ENCODE data around the gene GALNT18. TPM values are rescaled to one million over a fixed set of nuclear protein-coding genes. Genes with fewer than 3 reads are reported as not detected.
A peak's percentile ranks its signal among the peaks of the same experiment; 100 is the strongest.

GALNT18 gene
- polyA plus RNA-seq, 6 donors from 2014 or later, result not detected

GRCh38 chr11:11400635-11401232 is 221.1 kb downstream of the GALNT18 start:
- Mint-ChIP-seq H3K4me1 (no peaks in the 10 kb centered on the region), H3K27me3 (peaks cover 8 to 21% (median 20%) of the 10 kb centered on the region in 3 donors), H3K9me3 (no peaks in the 10 kb centered on the region), H3K27ac (no peak overlapping the region), H3K36me3 (no peaks in the 10 kb centered on the region), H3K4me3 (no peak overlapping the region)
- DNase-seq (no peak), ATAC-seq (ENCODE audit: low read depth in 2 of 2) (no peak)

GRCh38 chr11:11400121-11400520 is 221.7 kb downstream of the GALNT18 start:
- Mint-ChIP-seq H3K27me3 (peaks cover 8 to 24% (median 21%) of the 10 kb centered on the region in 3 donors), H3K9me3 (peaks cover 0 to under 1% (median 0%) of the 10 kb centered on the region in 7 donors), H3K4me1 (no peaks in the 10 kb centered on the region), H3K27ac (peak overlapping the region in 1 of 6 donors; percentile 6), H3K4me3 (no peak overlapping the region), H3K36me3 (no peaks in the 10 kb centered on the region)
- no peak for ATAC-seq (ENCODE audit: low read depth in 2 of 2)
- DNase-seq, result no peak

- Mint-ChIP-seq H3K4me1 (no peaks in the 10 kb centered on the region), H3K27ac (no peak overlapping the region), H3K27me3 (peaks cover 5 to 22% (median 10%) of the 10 kb centered on the region in 3 donors), H3K36me3 (no peaks in the 10 kb centered on the region), H3K4me3 (no peak overlapping the region), H3K9me3 (peaks cover 0 to 2% (median 0%) of the 10 kb centered on the region in 7 donors)
- ATAC-seq (ENCODE audit: low read depth in 2 of 2) (no peak), DNase-seq (no peak)
Measured at GRCh38 chr11:11397781-11398180, 224.0 kb downstream of the GALNT18 start.

DNA sequence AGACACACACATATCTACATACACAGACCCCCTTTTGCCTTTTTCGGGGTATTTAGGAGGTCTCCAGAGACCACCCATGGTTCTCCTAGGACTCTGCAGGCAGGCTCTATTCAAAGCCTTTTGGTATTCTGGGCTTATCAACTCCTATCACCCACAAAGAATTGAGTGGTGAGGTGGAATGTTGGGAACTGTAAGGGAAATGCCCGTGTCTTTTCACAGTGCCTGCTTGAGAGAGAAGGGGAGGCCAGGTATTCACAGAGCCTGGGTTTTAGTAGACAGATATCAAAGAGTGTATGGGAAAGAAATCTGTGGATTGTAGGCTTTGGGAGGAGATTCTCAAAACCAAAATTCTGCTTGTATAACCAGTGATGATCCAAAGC is 224.8 kb downstream of the GALNT18 start:
- no peak for DNase-seq
- no peak for ATAC-seq (ENCODE audit: low read depth in 2 of 2)
- Mint-ChIP-seq H3K27me3 (peaks cover 5 to 22% (median 10%) of the 10 kb centered on the region in 3 donors), H3K27ac (no peak overlapping the region), H3K9me3 (peaks cover 0 to 2% (median 0%) of the 10 kb centered on the region in 7 donors), H3K4me3 (no peak overlapping the region), H3K4me1 (no peaks in the 10 kb centered on the region), H3K36me3 (no peaks in the 10 kb centered on the region)

DNA sequence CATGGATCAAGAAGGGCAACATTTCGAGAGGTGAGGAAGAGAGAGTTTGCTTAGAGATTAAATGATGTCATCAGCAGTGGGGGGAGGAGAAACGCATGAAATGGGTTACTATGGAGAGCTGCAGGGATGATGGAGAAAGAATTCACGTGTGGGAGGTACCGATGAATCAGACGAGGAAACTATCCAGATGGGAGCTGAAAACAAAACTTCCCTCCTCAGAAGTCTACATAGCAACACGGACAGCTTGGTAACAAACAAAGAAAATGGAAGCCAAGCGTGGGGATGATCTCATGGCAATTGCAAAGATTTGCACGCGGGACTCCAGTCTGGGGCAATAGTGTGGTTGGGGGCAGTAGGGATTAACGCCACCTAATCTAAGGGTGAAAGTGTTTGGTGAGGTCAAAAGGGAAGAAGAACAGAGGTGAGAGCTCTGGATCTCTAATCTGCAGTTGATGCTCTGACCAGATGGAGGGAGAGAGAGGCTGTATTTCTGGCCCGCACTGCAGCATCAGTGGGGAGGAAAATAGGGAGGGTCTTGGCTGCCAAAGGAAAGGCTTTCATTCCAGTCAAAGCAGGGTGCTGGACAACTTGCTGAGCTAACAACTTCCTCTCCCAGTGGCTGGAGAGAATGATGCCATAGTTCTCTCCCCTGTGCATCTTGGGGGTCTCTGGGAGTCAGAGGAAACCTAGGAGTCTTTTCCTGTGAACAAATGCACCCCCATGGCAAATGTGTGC is 225.3 kb downstream of the GALNT18 start:
- Mint-ChIP-seq H3K9me3 (peaks cover 0 to 2% (median 0%) of the 10 kb centered on the region in 7 donors), H3K4me3 (no peak overlapping the region), H3K27ac (no peak overlapping the region), H3K27me3 (peaks cover 5 to 22% (median 10%) of the 10 kb centered on the region in 3 donors), H3K4me1 (no peaks in the 10 kb centered on the region), H3K36me3 (no peaks in the 10 kb centered on the region)
- no peak for DNase-seq
- no peak for ATAC-seq (ENCODE audit: low read depth in 2 of 2)

DNA sequence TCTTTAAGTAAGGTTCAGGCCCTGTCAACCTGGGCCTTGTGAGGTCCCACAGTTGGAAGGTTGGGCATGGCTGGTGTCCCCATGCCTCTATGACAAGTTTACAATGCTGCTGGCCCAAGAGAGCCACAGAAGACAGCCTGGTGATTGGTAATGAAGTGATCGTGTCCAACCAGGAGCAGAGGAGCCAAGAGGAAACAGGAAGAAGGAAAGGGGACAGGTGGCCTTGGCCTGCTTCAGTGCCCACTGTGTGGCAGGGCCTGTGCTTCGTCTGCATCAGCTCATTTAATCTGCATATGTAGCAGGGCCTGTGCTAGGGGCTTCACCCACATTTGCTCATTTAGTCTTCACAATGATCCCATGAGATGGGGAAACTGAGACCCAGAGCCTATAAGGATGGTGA is 226.7 kb downstream of the GALNT18 start:
- Mint-ChIP-seq H3K4me3 (no peak overlapping the region), H3K9me3 (peaks cover 0 to 2% (median 0%) of the 10 kb centered on the region in 7 donors), H3K27ac (peak overlapping the region in 1 of 6 donors; percentile 26), H3K36me3 (no peaks in the 10 kb centered on the region), H3K27me3 (peaks cover 6 to 22% (median 10%) of the 10 kb centered on the region in 3 donors), H3K4me1 (no peaks in the 10 kb centered on the region)
- ATAC-seq (ENCODE audit: low read depth in 2 of 2) (no peak), DNase-seq (no peak)

- Mint-ChIP-seq H3K4me3 (no peak overlapping the region), H3K36me3 (no peaks in the 10 kb centered on the region), H3K27ac (no peak overlapping the region), H3K4me1 (no peaks in the 10 kb centered on the region), H3K9me3 (peaks cover 0 to 2% (median 0%) of the 10 kb centered on the region in 7 donors), H3K27me3 (peaks cover 9 to 22% (median 12%) of the 10 kb centered on the region in 3 donors)
- ATAC-seq (ENCODE audit: low read depth in 2 of 2), result no peak
- DNase-seq, result no peak
Measured at GRCh38 chr11:11394241-11394640, 227.6 kb downstream of the GALNT18 start.

- H3K36me3 Mint-ChIP-seq, result no peaks in the 10 kb centered on the region
- peaks cover 13 to 40% (median 14%) of the 10 kb centered on the region in 3 donors for H3K27me3 Mint-ChIP-seq
- H3K4me3 Mint-ChIP-seq, result no peak overlapping the region
- no peak for DNase-seq
- H3K27ac Mint-ChIP-seq, result no peak overlapping the region
- no peak for ATAC-seq (ENCODE audit: low read depth in 2 of 2)
- H3K4me1 Mint-ChIP-seq, result no peaks in the 10 kb centered on the region
- H3K9me3 Mint-ChIP-seq, result peaks cover 0 to 2% (median 0%) of the 10 kb centered on the region in 7 donors
Measured at GRCh38 chr11:11391796-11392463, 229.9 kb downstream of the GALNT18 start.

GRCh38 chr11:11391169-11391568 is 230.6 kb downstream of the GALNT18 start:
- peaks cover 13 to 37% (median 14%) of the 10 kb centered on the region in 3 donors for H3K27me3 Mint-ChIP-seq
- no peak overlapping the region for H3K4me3 Mint-ChIP-seq
- H3K36me3 Mint-ChIP-seq, result no peaks in the 10 kb centered on the region
- ATAC-seq (ENCODE audit: low read depth in 2 of 2), result no peak
- no peak overlapping the region for H3K27ac Mint-ChIP-seq
- no peaks in the 10 kb centered on the region for H3K4me1 Mint-ChIP-seq
- DNase-seq, result no peak
- peaks cover 0 to 2% (median 0%) of the 10 kb centered on the region in 7 donors for H3K9me3 Mint-ChIP-seq

DNA sequence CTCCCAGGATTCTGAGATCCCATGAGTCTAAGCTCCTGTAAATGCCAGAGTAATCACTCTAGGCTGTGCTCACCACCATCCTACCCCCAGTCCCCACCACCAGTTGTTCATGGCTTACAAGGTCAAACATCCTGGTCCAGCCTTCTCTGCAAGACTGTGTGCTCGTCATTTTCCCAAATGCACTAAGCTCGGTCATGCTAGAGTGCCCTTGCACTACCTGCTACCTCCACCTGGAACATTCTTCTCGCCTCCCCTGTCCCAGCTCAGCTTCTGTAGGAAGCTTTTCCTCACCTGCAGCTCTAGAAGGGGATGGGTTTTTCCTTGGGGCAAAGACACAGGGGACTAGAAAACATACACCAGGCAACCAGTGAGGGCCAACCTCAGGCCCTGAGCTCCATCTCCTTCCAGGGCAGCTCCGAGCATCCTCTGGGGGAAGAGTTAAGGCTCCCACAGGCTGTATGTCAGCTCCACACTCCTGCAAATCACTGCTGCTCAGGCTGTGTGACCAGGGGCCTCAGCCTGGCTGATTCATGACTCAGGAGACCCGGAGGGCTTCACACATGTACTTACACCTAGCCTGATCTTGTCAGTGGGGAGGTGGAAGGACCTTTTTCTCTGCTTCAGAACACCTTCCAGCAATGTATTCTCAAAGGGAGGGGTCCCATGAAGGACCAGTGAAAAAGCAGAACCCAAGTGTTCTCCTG is 231.6 kb downstream of the GALNT18 start:
- ATAC-seq (ENCODE audit: low read depth in 2 of 2), result no peak
- H3K4me3 Mint-ChIP-seq, result no peak overlapping the region
- H3K36me3 Mint-ChIP-seq, result no peaks in the 10 kb centered on the region
- no peak overlapping the region for H3K27ac Mint-ChIP-seq
- no peaks in the 10 kb centered on the region for H3K4me1 Mint-ChIP-seq
- DNase-seq, result no peak
- peaks cover 0 to 2% (median 0%) of the 10 kb centered on the region in 7 donors for H3K9me3 Mint-ChIP-seq
- peaks cover 13 to 27% (median 14%) of the 10 kb centered on the region in 3 donors for H3K27me3 Mint-ChIP-seq

DNA sequence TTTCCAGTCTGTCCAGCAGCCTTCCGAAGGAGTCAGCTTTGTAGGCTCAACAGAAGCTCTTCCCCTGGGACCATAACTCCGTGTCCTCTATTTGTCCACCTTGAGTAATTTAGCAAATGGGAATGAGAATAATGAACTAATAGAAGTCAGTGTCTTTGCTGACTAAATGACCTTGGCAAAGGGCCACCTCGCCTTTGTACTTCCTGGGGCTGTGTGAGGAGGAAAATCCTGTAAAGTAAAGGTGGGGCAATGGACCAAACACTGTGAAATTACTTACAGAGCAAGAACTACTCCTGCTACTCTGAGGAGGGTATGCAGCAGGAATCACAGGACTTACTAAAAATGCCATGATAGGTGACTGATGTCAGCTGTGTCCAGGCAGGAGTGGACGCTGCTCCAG is 232.6 kb downstream of the GALNT18 start:
- Mint-ChIP-seq H3K27ac (no peak overlapping the region), H3K4me3 (no peak overlapping the region), H3K9me3 (peaks cover 0 to 1% (median 0%) of the 10 kb centered on the region in 7 donors), H3K27me3 (peaks cover 13 to 26% (median 14%) of the 10 kb centered on the region in 3 donors), H3K36me3 (no peaks in the 10 kb centered on the region), H3K4me1 (no peaks in the 10 kb centered on the region)
- ATAC-seq (ENCODE audit: low read depth in 2 of 2) (no peak), DNase-seq (no peak)

- DNase-seq (no peak), ATAC-seq (ENCODE audit: low read depth in 2 of 2) (no peak)
- Mint-ChIP-seq H3K36me3 (no peaks in the 10 kb centered on the region), H3K4me3 (no peak overlapping the region), H3K4me1 (no peaks in the 10 kb centered on the region), H3K27ac (no peak overlapping the region), H3K27me3 (peaks cover 9 to 19% (median 13%) of the 10 kb centered on the region in 3 donors), H3K9me3 (peaks cover 0 to 3% (median 0%) of the 10 kb centered on the region in 7 donors)
Measured at GRCh38 chr11:11387622-11388305, 234.0 kb downstream of the GALNT18 start.

DNA sequence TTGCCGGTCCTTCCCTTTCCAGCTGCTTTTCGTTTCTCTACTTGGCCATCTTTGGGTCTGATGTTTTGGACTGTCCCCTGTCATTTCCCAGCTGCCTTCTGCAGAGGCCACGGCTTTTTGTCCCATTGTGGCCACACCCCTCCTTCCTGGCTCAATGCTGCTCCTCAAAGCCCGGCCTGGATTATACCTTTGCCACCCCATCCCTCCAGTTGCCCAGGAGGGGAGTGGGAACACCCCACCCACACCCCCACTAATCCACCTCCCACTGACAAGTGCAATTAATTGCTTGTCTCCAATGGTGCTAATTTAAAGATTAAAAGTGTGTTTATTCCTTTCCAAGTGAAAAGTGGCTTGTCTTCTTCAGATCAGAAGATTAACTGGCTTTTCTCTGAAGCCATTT is 234.6 kb downstream of the GALNT18 start:
- Mint-ChIP-seq H3K4me1 (no peaks in the 10 kb centered on the region), H3K4me3 (no peak overlapping the region), H3K27me3 (peaks cover 9 to 19% (median 13%) of the 10 kb centered on the region in 3 donors), H3K27ac (no peak overlapping the region), H3K36me3 (no peaks in the 10 kb centered on the region), H3K9me3 (peaks cover 0 to 4% (median 0%) of the 10 kb centered on the region in 7 donors)
- ATAC-seq (ENCODE audit: low read depth in 2 of 2) (no peak), DNase-seq (no peak)

Data from naive B cell (primary cell).